HepG2 (cell line): ENCODE data around the gene PPP6R2. TPM values are rescaled to one million over a fixed set of nuclear protein-coding genes. Genes with fewer than 3 reads are reported as not detected.

ENCODE experiments used
- AKAP8 ChIP-seq: sonication (generic); formaldehyde crosslinking; IDR thresholded peaks from 2 replicates; pipeline ENCODE4 v1.5.1; 2020; ENCODE audit warnings: mild to moderate bottlenecking, missing genetic modification reagents
- ARNTL ChIP-seq: sonication (generic); formaldehyde crosslinking; IDR thresholded peaks from 2 replicates; pipeline ENCODE4 v1.4.0; 2020; ENCODE audit warnings: mild to moderate bottlenecking, missing genetic modification reagents
- BRCA1 ChIP-seq: sonication (generic); formaldehyde crosslinking; IDR thresholded peaks from 2 replicates; pipeline ENCODE4 v1.4.0; 2020; ENCODE audit warnings: missing genetic modification reagents
- CCDC6 ChIP-seq: sonication (generic); formaldehyde crosslinking; IDR thresholded peaks from 2 replicates; pipeline ENCODE4 v1.8.1; 2022; ENCODE audit warnings: mild to moderate bottlenecking, missing genetic modification reagents, moderate library complexity
- DNMT1 ChIP-seq: sonication (generic); formaldehyde crosslinking; IDR thresholded peaks from 2 replicates; pipeline ENCODE4 v1.5.1; 2020; ENCODE audit warnings: mild to moderate bottlenecking, missing genetic modification reagents
- HMG20B ChIP-seq: conservative IDR thresholded peaks from 2 replicates; pipeline ENCODE4 v1.6.1; 2016; ENCODE audit warnings: missing genetic modification reagents, missing compliant biosample characterization
- HMGXB3 ChIP-seq: sonication (generic); formaldehyde crosslinking; IDR thresholded peaks from 2 replicates; pipeline ENCODE4 v1.4.0; 2020; ENCODE audit warnings: missing genetic modification reagents, borderline replicate concordance
- HOXA5 ChIP-seq: sonication (generic); formaldehyde crosslinking; IDR thresholded peaks from 2 replicates; pipeline ENCODE4 v1.4.0; 2020; ENCODE audit warnings: missing genetic modification reagents
- HOXD1 ChIP-seq: sonication (generic); formaldehyde crosslinking; IDR thresholded peaks from 2 replicates; pipeline ENCODE4 v1.5.0; 2020; ENCODE audit warnings: missing genetic modification reagents
- IKZF4 ChIP-seq: sonication (generic); formaldehyde crosslinking; IDR thresholded peaks from 2 replicates; pipeline ENCODE4 v1.5.1; 2020; ENCODE audit warnings: borderline replicate concordance, mild to moderate bottlenecking, low read depth, missing genetic modification reagents; ENCODE audit errors: not compliant biosample characterization
- KDM2A ChIP-seq: sonication (generic); formaldehyde crosslinking; IDR thresholded peaks from 2 replicates; pipeline ENCODE4 v1.4.0; 2020; ENCODE audit warnings: low read depth, missing genetic modification reagents, borderline replicate concordance
- PCBP2 ChIP-seq: fragments of 200-400 bp; formaldehyde crosslinking; optimal IDR thresholded peaks from 2 replicates; pipeline ENCODE3; 2018; ENCODE audit warnings: low read length, low read depth; ENCODE audit not compliant: poor library complexity, severe bottlenecking
- RNF219 ChIP-seq: sonication (generic); formaldehyde crosslinking; IDR thresholded peaks from 2 replicates; pipeline ENCODE4 v1.5.0; 2020; ENCODE audit warnings: mild to moderate bottlenecking, missing genetic modification reagents
- SP2 ChIP-seq: sonication (generic); formaldehyde crosslinking; IDR thresholded peaks from 2 replicates; pipeline ENCODE4 v1.5.1; 2020; ENCODE audit warnings: mild to moderate bottlenecking, missing genetic modification reagents
- TCF7L2 ChIP-seq: IDR thresholded peaks from 2 replicates; pipeline ENCODE4 v1.6.1; 2011; ENCODE audit warnings: mild to moderate bottlenecking, low read depth, low read length, moderate library complexity
- TEAD3 ChIP-seq: optimal IDR thresholded peaks from 2 replicates; pipeline ENCODE3; 2016; ENCODE audit warnings: borderline replicate concordance
- ZBTB21 ChIP-seq: sonication (generic); formaldehyde crosslinking; IDR thresholded peaks from 2 replicates; pipeline ENCODE4 v1.4.0; 2020; ENCODE audit warnings: missing genetic modification reagents
- ZNF614 ChIP-seq: IDR thresholded peaks from 2 replicates; pipeline ENCODE4 v1.6.1; 2018; ENCODE audit warnings: missing biosample characterization, missing genetic modification reagents, inconsistent platforms, borderline replicate concordance
- ZNF660 ChIP-seq: sonication (generic); formaldehyde crosslinking; IDR thresholded peaks from 2 replicates; pipeline ENCODE4 v1.5.1; 2020; ENCODE audit warnings: mild to moderate bottlenecking, low read depth, missing genetic modification reagents, borderline replicate concordance
- ZNF670 ChIP-seq: sonication (generic); formaldehyde crosslinking; IDR thresholded peaks from 2 replicates; pipeline ENCODE4 v1.8.0; 2022; ENCODE audit warnings: mild to moderate bottlenecking, missing genetic modification reagents, borderline replicate concordance
- polyA plus RNA-seq, 8 experiments: library from polyadenylated mRNA; depleted of rRNA in 3 of 8; stranded (reverse) in 7 of 8; unstranded in 1 of 8; fragments of >200 nt; fragmentation: Illumina TruSeq in 4 of 8; extraction: Trizol in 4 of 8; gene quantifications; 2 replicates each; pipeline versions ENCODE4 v1.2.1 to v1.2.3, GENCODE V29; 2011 to 2016; ENCODE audit warnings: low read depth in 4 of 8, missing spikeins in 1 of 8, mixed read lengths in 1 of 8; ENCODE audit not compliant: insufficient read depth in 1 of 8
- total RNA-seq, 5 experiments: library from RNA; depleted of rRNA; stranded (reverse); fragments of >200 nt; fragmentation: Illumina TruSeq; extraction: Trizol; gene quantifications; 2 replicates each; pipeline ENCODE4 v1.2.3, GENCODE V29; 2016; ENCODE audit warnings: low read depth in 1 of 5

The PPP6R2 gene
- total and polyA plus RNA-seq, 2 of the 13 experiments (the other 11 are each of a cell fraction or from before 2014, with no cell fraction given) = 55.0 to 102 TPM

DNA sequence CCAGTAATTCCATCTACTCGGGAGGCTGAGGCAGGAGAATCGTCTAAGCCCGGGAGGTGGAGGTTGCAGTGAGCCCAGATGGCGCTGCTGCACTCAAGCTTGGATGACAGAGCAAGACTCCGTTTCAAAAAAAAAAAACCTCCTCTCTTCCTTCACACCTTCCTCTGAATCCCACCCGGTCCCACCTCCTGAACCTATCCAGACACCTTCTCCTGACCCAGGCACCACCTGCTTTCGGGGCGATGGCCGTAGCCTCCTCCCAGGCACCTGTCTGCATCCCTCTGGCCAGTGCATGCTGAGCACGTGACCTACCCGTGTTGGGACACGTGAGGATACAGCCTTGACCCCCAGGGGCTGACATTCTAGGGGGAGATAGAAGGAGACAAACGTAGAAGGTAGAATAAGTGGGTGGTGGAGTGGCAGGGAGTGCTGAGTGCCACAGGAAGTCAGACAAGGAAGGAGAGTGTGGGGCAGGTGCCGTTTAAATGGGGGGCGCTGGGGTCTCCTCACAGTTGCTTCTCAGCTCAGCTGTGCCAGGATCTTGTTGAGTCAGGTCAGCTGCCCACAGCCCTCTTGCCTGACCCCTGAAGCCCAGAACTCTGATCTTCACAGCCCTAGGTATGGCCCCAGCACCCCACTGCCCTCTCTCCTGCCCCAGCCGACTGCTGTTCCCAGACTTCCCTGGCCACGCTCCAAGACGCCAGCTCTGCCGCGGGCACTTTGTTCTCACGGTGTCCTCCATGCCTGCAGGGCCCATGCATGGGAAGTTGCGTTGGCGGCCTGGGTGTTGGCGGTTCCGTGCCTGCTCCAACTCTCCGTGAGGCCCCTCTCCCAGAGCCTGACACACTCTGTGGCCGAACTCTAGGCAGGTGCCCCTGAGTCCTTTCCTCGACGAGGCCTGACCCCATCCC, 142.3 kb downstream of the PPP6R2 start (continued):
- TF ChIP-seq DNMT1 (CRISPR knock-in tag) = peak; percentile 72; the same call in 1 of the 2 replicates
- TF ChIP-seq SP2 (CRISPR knock-in tag) = peak; percentile 22; the same call in 1 of the 2 replicates
- TF ChIP-seq ZNF660 = no peak
- no peak for TF ChIP-seq BRCA1 (CRISPR knock-in tag)
- TF ChIP-seq ZNF670 (CRISPR knock-in tag) = 0 out of 2 replicates have a peak, but pooled peaks have one; percentile 27
- 0 out of 2 replicates have a peak, but pooled peaks have one; percentile 17 for TF ChIP-seq HOXA5 (CRISPR knock-in tag)
- 0 out of 2 replicates have a peak, but pooled peaks have one; percentile 21 for TF ChIP-seq ZBTB21 (CRISPR knock-in tag)
- no peak for TF ChIP-seq ZNF614
- TF ChIP-seq HMGXB3 (CRISPR knock-in tag) = peak; percentile 53; the same call in 1 of the 2 replicates
- 0 out of 2 replicates have a peak, but pooled peaks have one; percentile 14 for TF ChIP-seq HMG20B (CRISPR knock-in tag)
- TF ChIP-seq RNF219 (CRISPR knock-in tag) = no peak
- TF ChIP-seq IKZF4 (CRISPR knock-in tag) = no peak
- TF ChIP-seq AKAP8 (CRISPR knock-in tag) = peak; percentile 96
- TF ChIP-seq PCBP2 = no peak
- peak; percentile 94 for TF ChIP-seq KDM2A
- TF ChIP-seq TEAD3 = peak; percentile 34
- TF ChIP-seq ARNTL = peak; percentile 100
- TF ChIP-seq HOXD1 (CRISPR knock-in tag) = 0 out of 2 replicates have a peak, but pooled peaks have one; percentile 15
- no peak; the same call in none of the 2 replicates for TF ChIP-seq CCDC6
- TF ChIP-seq TCF7L2 = no peak
